Smooth muscle cell (in vitro differentiated cells): Measurements from ENCODE around the gene ALDH1L1. TPM values are rescaled to one million over a fixed set of nuclear protein-coding genes. Genes with fewer than 3 reads are reported as not detected.
A peak's percentile ranks its signal among the peaks of the same experiment; 100 is the strongest.

Experiments used
- DNase-seq: peaks from one replicate; lab custom pipeline; 2025; ENCODE audit not compliant: unreplicated experiment; lab: John Stamatoyannopoulos, UW
- H2AFZ ChIP-seq: fragments of 200-600 bp; sonication (generic); 2 replicates; pipeline ENCODE4 v1.6.0; 2016; ENCODE audit warnings: antibody characterized with exemption, low read depth, mild to moderate bottlenecking
- H3F3A ChIP-seq: fragments of 200-600 bp; sonication (generic); 2 replicates; pipeline ENCODE4 v1.6.0; 2017; ENCODE audit warnings: antibody characterized with exemption, low read depth
- H3K27ac ChIP-seq: fragments of 200-600 bp; sonication (generic); 2 replicates; pipeline ENCODE4 v1.5.1; 2016; ENCODE audit warnings: low read depth, mild to moderate bottlenecking
- H3K27me3 ChIP-seq: fragments of 200-600 bp; sonication (generic); 2 replicates; pipeline ENCODE4 v1.6.1; 2016; ENCODE audit warnings: low read depth, mild to moderate bottlenecking
- H3K36me3 ChIP-seq: fragments of 200-600 bp; sonication (generic); 2 replicates; pipeline ENCODE4 v1.5.1; 2016; ENCODE audit warnings: low read depth
- H3K4me1 ChIP-seq: fragments of 200-600 bp; sonication (generic); 2 replicates; pipeline ENCODE4 v1.5.1; 2016; ENCODE audit warnings: low read depth
- H3K4me2 ChIP-seq: fragments of 200-600 bp; sonication (generic); 2 replicates; pipeline ENCODE4 v1.6.0; 2016; ENCODE audit warnings: mild to moderate bottlenecking
- H3K4me3 ChIP-seq: fragments of 200-600 bp; sonication (generic); 2 replicates; pipeline ENCODE4 v1.5.1; 2016; ENCODE audit warnings: mild to moderate bottlenecking
- H3K79me2 ChIP-seq: fragments of 200-600 bp; sonication (generic); 2 replicates; pipeline ENCODE4 v1.6.0; 2016; ENCODE audit warnings: low read depth, mild to moderate bottlenecking
- H3K9ac ChIP-seq: fragments of 200-600 bp; sonication (generic); 2 replicates; pipeline ENCODE4 v1.6.0; 2016; ENCODE audit warnings: low read depth
- H3K9me3 ChIP-seq: fragments of 200-600 bp; sonication (generic); replicated peaks from 2 replicates; pipeline ENCODE4 v1.5.1; 2016; ENCODE audit warnings: low read depth
- H4K20me1 ChIP-seq: fragments of 200-600 bp; sonication (generic); 2 replicates; pipeline ENCODE4 v1.6.0; 2016; ENCODE audit warnings: low read depth
- WGBS: methylation state at CpG from one replicate; pipeline ENCODE4 v1.1.7; 2016; ENCODE audit warnings: low lambda C conversion rate; 5-methylcytosine and 5-hydroxymethylcytosine counted together
- polyA plus RNA-seq: library from polyadenylated mRNA; unstranded; fragments of >200 nt; fragmentation: Nextera tagmentation; extraction: Ambion mirVana; gene quantifications from 2 replicates; pipeline ENCODE4 v1.2.1, GENCODE V29; 2016
- total RNA-seq: library from RNA; depleted of rRNA; stranded (reverse); fragments of >200 nt; gene quantifications from 2 replicates; pipeline ENCODE4 v1.2.3, GENCODE V29; 2014
- TF ChIP-seq, protein P1 (sequence below): fragments of 200-600 bp; sonication (generic); IDR thresholded peaks from 2 replicates; pipeline ENCODE4 v1.5.1; 2017; ENCODE audit warnings: borderline replicate concordance, mild to moderate bottlenecking, antibody characterized with exemption; ENCODE audit not compliant: insufficient read depth, poor library complexity, severe bottlenecking

The ALDH1L1 gene
- total and polyA plus RNA-seq, 2 experiments from 2014 or later = 0.48 TPM; not detected in 1

- TF ChIP-seq, protein P1, sequence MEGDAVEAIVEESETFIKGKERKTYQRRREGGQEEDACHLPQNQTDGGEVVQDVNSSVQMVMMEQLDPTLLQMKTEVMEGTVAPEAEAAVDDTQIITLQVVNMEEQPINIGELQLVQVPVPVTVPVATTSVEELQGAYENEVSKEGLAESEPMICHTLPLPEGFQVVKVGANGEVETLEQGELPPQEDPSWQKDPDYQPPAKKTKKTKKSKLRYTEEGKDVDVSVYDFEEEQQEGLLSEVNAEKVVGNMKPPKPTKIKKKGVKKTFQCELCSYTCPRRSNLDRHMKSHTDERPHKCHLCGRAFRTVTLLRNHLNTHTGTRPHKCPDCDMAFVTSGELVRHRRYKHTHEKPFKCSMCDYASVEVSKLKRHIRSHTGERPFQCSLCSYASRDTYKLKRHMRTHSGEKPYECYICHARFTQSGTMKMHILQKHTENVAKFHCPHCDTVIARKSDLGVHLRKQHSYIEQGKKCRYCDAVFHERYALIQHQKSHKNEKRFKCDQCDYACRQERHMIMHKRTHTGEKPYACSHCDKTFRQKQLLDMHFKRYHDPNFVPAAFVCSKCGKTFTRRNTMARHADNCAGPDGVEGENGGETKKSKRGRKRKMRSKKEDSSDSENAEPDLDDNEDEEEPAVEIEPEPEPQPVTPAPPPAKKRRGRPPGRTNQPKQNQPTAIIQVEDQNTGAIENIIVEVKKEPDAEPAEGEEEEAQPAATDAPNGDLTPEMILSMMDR = no peak
- no peaks in the 10 kb centered on the region for H3K79me2 ChIP-seq
- H3K4me3 ChIP-seq = no peak overlapping the region
- no peaks in the 10 kb centered on the region for H3K27me3 ChIP-seq
- H3K9ac ChIP-seq = no peak overlapping the region
- no peak overlapping the region for H3K4me2 ChIP-seq
- H2AFZ ChIP-seq = peak overlapping the region; percentile 17
- no peaks in the 10 kb centered on the region for H4K20me1 ChIP-seq
- no peak overlapping the region for H3K27ac ChIP-seq
- 72% methylated on average over 8 of the region's 8 CpGs for WGBS
- H3K36me3 ChIP-seq = no peaks in the 10 kb centered on the region
- H3K9me3 ChIP-seq = no peaks in the 10 kb centered on the region
- DNase-seq = no peak
- H3K4me1 ChIP-seq = no peaks in the 10 kb centered on the region
- H3F3A ChIP-seq = no peaks in the 10 kb centered on the region
These were observed 10.2 kb downstream of the ALDH1L1 start for GRCh38 chr3:126170073-126170777.

DNA sequence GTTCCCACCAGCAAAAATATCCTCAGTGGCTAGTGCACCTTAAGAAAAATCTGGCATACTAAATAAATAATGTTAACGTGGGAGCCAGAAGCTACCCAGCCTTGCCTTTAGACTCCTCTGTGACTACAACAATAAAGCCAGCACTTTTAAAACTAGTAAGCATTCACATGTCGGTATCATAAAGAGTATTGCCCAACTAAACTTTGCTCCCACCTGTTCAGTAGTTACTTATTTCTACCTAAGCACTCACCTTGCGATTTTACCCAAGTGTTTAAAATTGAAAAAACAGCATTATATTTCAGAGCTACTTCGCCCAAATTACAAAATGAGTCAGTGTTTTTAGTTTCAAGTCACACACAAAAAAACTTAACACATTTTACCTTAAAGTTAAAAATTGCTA is 12.8 kb downstream of the ALDH1L1 start:
- no peaks in the 10 kb centered on the region for H3F3A ChIP-seq
- TF ChIP-seq, protein P1 = no peak
- no peak overlapping the region for H2AFZ ChIP-seq
- no peaks in the 10 kb centered on the region for H3K27me3 ChIP-seq
- no peak for DNase-seq
- 89% methylated on average over 4 of the region's 4 CpGs for WGBS
- no peaks in the 10 kb centered on the region for H3K9me3 ChIP-seq
- no peak overlapping the region for H3K4me3 ChIP-seq
- no peaks in the 10 kb centered on the region for H3K4me1 ChIP-seq
- H3K9ac ChIP-seq = no peak overlapping the region
- H4K20me1 ChIP-seq = no peaks in the 10 kb centered on the region
- no peaks in the 10 kb centered on the region for H3K36me3 ChIP-seq
- H3K4me2 ChIP-seq = no peak overlapping the region
- no peaks in the 10 kb centered on the region for H3K79me2 ChIP-seq
- no peak overlapping the region for H3K27ac ChIP-seq

- H3F3A ChIP-seq = no peaks in the 10 kb centered on the region
- no peak for DNase-seq
- no peak overlapping the region for H3K4me3 ChIP-seq
- no peaks in the 10 kb centered on the region for H3K36me3 ChIP-seq
- no peaks in the 10 kb centered on the region for H3K9me3 ChIP-seq
- H3K79me2 ChIP-seq = no peaks in the 10 kb centered on the region
- H3K9ac ChIP-seq = no peak overlapping the region
- WGBS = 71% methylated on average over 6 of the region's 6 CpGs
- H3K4me1 ChIP-seq = no peaks in the 10 kb centered on the region
- no peaks in the 10 kb centered on the region for H3K27me3 ChIP-seq
- TF ChIP-seq, protein P1 = no peak
- no peak overlapping the region for H3K27ac ChIP-seq
- H4K20me1 ChIP-seq = no peaks in the 10 kb centered on the region
- no peak overlapping the region for H3K4me2 ChIP-seq
- no peak overlapping the region for H2AFZ ChIP-seq
These were observed 14.4 kb downstream of the ALDH1L1 start for GRCh38 chr3:126166009-126166408.

GRCh38 chr3:126161309-126161708 is 19.1 kb downstream of the ALDH1L1 start:
- WGBS = 88% methylated on average over 5 of the region's 5 CpGs
- Histone ChIP-seq H3K27ac (no peak overlapping the region), H3K4me2 (no peak overlapping the region), H3K36me3 (no peaks in the 10 kb centered on the region), H3K4me1 (no peaks in the 10 kb centered on the region), H3K9me3 (no peaks in the 10 kb centered on the region), H3F3A (no peaks in the 10 kb centered on the region), H2AFZ (no peak overlapping the region), H3K9ac (no peak overlapping the region), H3K4me3 (no peak overlapping the region), H3K27me3 (no peaks in the 10 kb centered on the region), H4K20me1 (no peaks in the 10 kb centered on the region), H3K79me2 (no peaks in the 10 kb centered on the region)
- no peak for DNase-seq
- TF ChIP-seq, protein P1 = no peak
